Sciatic nerve (tissue), 2 donors: ENCODE results near the gene ARL3. TPM values are rescaled to one million over a fixed set of nuclear protein-coding genes. Genes with fewer than 3 reads are reported as not detected.
A peak's percentile ranks its signal among the peaks of the same experiment; 100 is the strongest.
"Not testable (repeated sequence)": the region's sequence is repeated elsewhere in the genome, so short reads cannot be mapped to it uniquely, and the experiment has no call there.

Experiments used
- ATAC-seq: fragments of 200-7000 bp; cut with Tn5 transposase; one replicate; pipeline ENCODE4 v1.9.1; 2020; ENCODE audit warnings: mild to moderate bottlenecking, moderate library complexity
- DNase-seq: peaks from one replicate; pipeline ENCODE4 v3.0.0-alpha.2; 2020; ENCODE audit warnings: low spot score
- intact Hi-C: fragments of 100-400 bp; cut with DNase I; formaldehyde crosslinking; loops from one replicate; pipeline ENCODE4 v1.14.2; 2022
- total RNA-seq: library from RNA; stranded (reverse); fragmentation: NEBNext Ultra II Directional; extraction: Animal tissue kit (Norgen Biotek cat#: 25700); gene quantifications from one replicate; pipeline ENCODE4 v1.2.1, GENCODE V29; 2021
- donor health status: DM: no; HTN: no; CAD: no.
- donor health status: DM: no; HTN: no; CAD: no.

ARL3 gene
- total RNA-seq, 1 donor from 2014 or later: 17.4 TPM

- intact Hi-C loops, DNase-seq, ATAC-seq: not testable (repeated sequence)
These were observed 28.1 kb upstream of the ARL3 start for GRCh38 chr10:102742313-102742712.

- intact Hi-C loops: no loop called here
- ATAC-seq (no peak), DNase-seq (no peak)
These were observed 27.6 kb upstream of the ARL3 start for GRCh38 chr10:102741726-102742237.

GRCh38 chr10:102740229-102740628 is 26.0 kb upstream of the ARL3 start:
- DNase-seq (no peak), ATAC-seq (no peak)
- intact Hi-C loops: no loop called here

- ATAC-seq: no peak
- intact Hi-C loops: no loop called here
- no peak for DNase-seq
These were observed 24.5 kb upstream of the ARL3 start for GRCh38 chr10:102738692-102739121.

GRCh38 chr10:102735065-102735562 is 20.9 kb upstream of the ARL3 start:
- DNase-seq (peak; percentile 83), ATAC-seq (peak; percentile 92)
- intact Hi-C loops: no loop called here

- intact Hi-C loops: no loop called here
- ATAC-seq (no peak), DNase-seq (no peak)
These were observed 18.5 kb upstream of the ARL3 start for GRCh38 chr10:102732661-102733060.

- intact Hi-C loops: no loop called here
- DNase-seq (no peak), ATAC-seq (no peak)
These were observed 17.1 kb upstream of the ARL3 start for GRCh38 chr10:102731222-102731800.

GRCh38 chr10:102729029-102730026 is 15.1 kb upstream of the ARL3 start:
- intact Hi-C loops: no loop called here
- DNase-seq: peak; percentile 96
- peak; percentile 95 for ATAC-seq

GRCh38 chr10:102727037-102727818 is 13.0 kb upstream of the ARL3 start:
- intact Hi-C loops: no loop called here
- ATAC-seq (no peak), DNase-seq (no peak)

- ATAC-seq (peak; percentile 22), DNase-seq (no peak)
- intact Hi-C loops: no loop called here
These were observed 12.1 kb upstream of the ARL3 start for GRCh38 chr10:102726274-102726673.

- no peak for ATAC-seq
- intact Hi-C loops: loop anchor here (2.0 kb wide), 1 partner anchor 177 kb away; no protein-coding TSS in a partner anchor
- DNase-seq: no peak
These were observed 9.8 kb upstream of the ARL3 start for GRCh38 chr10:102723989-102724388.

- intact Hi-C loops: no loop called here
- no peak for DNase-seq
These were observed 7.8 kb upstream of the ARL3 start for GRCh38 chr10:102721954-102722353.

GRCh38 chr10:102720775-102721301 is 6.6 kb upstream of the ARL3 start:
- peak; percentile 50 for DNase-seq
- intact Hi-C loops: no loop called here
- peak; percentile 30 for ATAC-seq

More at GRCh38 chr10:102721954-102722353, 7.8 kb upstream of the ARL3 start:
- ATAC-seq: no peak

GRCh38 chr10:102720337-102720736 is 6.1 kb upstream of the ARL3 start:
- intact Hi-C loops: no loop called here
- ATAC-seq (no peak), DNase-seq (no peak)

GRCh38 chr10:102718220-102718619 is 4.0 kb upstream of the ARL3 start:
- ATAC-seq (no peak), DNase-seq (no peak)
- intact Hi-C loops: loop anchor here (10.0 kb wide), 1 partner anchor 73 kb away; the partner anchor contains the start of gene TRIM8

- intact Hi-C loops: loop anchor here (10.0 kb wide), 1 partner anchor 72 kb away; the partner anchor contains the start of gene TRIM8
- DNase-seq, ATAC-seq: not testable (repeated sequence)
These were observed 2.8 kb upstream of the ARL3 start for GRCh38 chr10:102716900-102717565.

- ATAC-seq: no peak
- intact Hi-C loops: loop anchor here (10.0 kb wide), 1 partner anchor 71 kb away; the partner anchor contains the start of gene TRIM8
- no peak for DNase-seq
These were observed 1.7 kb upstream of the ARL3 start for GRCh38 chr10:102715880-102716279.
